ENCODE measurements around the gene EPB41L5.

DNA sequence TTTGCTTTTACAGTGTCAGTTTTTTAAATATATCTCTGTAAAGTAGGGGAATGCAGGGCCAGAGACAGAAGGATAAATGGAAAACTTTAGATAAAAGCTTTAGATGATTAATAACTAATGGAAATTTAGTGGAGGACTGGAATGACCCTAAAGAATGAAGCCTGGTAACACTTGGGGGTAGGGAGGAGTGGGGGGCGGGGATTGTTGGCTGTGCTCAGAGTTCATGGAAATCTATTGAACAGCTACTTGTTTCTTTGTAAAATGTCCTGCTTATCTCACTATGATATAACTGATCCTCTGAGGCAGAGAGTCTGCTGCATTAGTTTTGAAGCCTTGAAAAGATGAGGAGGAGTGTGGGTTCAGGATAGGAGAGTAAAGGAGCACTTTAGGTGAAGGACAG lies 119.8 kb downstream of the EPB41L5 start:
- TF ChIP-seq POLR2A (IDR thresholded peaks at IDR 0.05; ENCODE audit: low read depth, low read length), result no peak
- no peak for TF ChIP-seq POLR2AphosphoS5 (IDR thresholded peaks at IDR 0.05; ENCODE audit: low read depth, low read length)
